Osteocyte (in vitro differentiated cells): ENCODE measurements around the gene UBAP1. TPM values are rescaled to one million over a fixed set of nuclear protein-coding genes. Genes with fewer than 3 reads are reported as not detected.
A peak's percentile ranks its signal among the peaks of the same experiment; 100 is the strongest.

Experiments used
- DNase-seq: peaks from one replicate; pipeline ENCODE4 v3.0.0; 2021; ENCODE audit warnings: mixed read lengths; ENCODE audit not compliant: unreplicated experiment; ENCODE audit errors: extremely low spot score
- H3K27ac Mint-ChIP-seq: one replicate; pipeline ENCODE4 v1.8.0; 2021; ENCODE audit warnings: mild to moderate bottlenecking, mixed read lengths; ENCODE audit not compliant: unreplicated experiment
- H3K27me3 Mint-ChIP-seq: one replicate; pipeline ENCODE4 v1.8.0; 2021; ENCODE audit warnings: mixed read lengths; ENCODE audit not compliant: unreplicated experiment
- H3K36me3 Mint-ChIP-seq: one replicate; pipeline ENCODE4 v1.8.0; 2021; ENCODE audit warnings: mixed read lengths; ENCODE audit not compliant: unreplicated experiment
- H3K4me1 Mint-ChIP-seq: one replicate; pipeline ENCODE4 v1.8.0; 2021; ENCODE audit warnings: mixed read lengths; ENCODE audit not compliant: unreplicated experiment
- H3K4me3 Mint-ChIP-seq: one replicate; pipeline ENCODE4 v1.8.0; 2021; ENCODE audit warnings: mild to moderate bottlenecking, moderate library complexity, mixed read lengths; ENCODE audit not compliant: unreplicated experiment
- H3K9me3 Mint-ChIP-seq: one replicate; pipeline ENCODE4 v1.8.0; 2021; ENCODE audit warnings: mixed read lengths; ENCODE audit not compliant: unreplicated experiment
- CTCF ChIP-seq: fragments of 200-600 bp; sonication (generic); IDR thresholded peaks from 2 replicates; pipeline ENCODE4 v1.5.0; 2021; ENCODE audit warnings: antibody characterized with exemption, mild to moderate bottlenecking, moderate library complexity
- total RNA-seq: library from RNA; stranded (reverse); gene quantifications from 2 replicates; pipeline ENCODE4 v1.2.1, GENCODE V29; 2021

The UBAP1 gene
- total RNA-seq, 1 donor from 2014 or later = 38.6 TPM

DNA sequence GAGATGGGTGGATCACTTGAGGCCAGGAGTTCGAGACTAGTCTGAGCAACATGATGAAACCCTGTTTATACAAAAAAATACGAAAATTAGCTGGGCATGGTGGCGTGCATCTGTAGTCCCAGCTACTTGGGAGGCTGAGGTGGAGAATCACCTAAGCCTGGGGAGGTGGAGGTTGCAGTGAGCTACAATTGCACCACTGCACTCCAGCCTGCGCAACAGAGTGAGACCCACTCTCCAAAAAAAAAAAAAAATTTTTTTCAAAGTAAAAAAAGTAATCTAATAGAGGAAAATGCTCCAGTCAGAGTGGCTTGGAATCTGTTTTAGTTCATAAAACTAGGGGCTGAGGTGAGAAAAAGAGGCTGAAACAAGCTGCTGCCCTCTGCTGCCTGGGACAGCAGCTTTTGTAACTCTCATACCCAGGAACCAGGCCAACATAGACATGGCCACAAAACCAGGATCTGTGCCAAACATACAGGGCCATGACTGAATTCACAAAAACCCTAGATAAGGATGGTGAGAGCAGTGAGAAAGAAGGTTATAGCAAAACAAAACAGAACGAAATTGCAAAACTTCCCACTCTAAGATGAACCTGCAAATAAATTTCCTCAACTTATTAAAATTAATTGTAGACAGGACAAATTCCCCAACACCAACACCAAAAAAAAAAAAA lies 39.2 kb upstream of the UBAP1 start:
- DNase-seq = no peak
- Mint-ChIP-seq H3K4me3 (no peak overlapping the region), H3K4me1 (peaks cover 3% of the 10 kb centered on the region), H3K36me3 (no peaks in the 10 kb centered on the region), H3K27me3 (no peaks in the 10 kb centered on the region), H3K9me3 (no peaks in the 10 kb centered on the region), H3K27ac (no peak overlapping the region)
- peak; percentile 49 for TF ChIP-seq CTCF

DNA sequence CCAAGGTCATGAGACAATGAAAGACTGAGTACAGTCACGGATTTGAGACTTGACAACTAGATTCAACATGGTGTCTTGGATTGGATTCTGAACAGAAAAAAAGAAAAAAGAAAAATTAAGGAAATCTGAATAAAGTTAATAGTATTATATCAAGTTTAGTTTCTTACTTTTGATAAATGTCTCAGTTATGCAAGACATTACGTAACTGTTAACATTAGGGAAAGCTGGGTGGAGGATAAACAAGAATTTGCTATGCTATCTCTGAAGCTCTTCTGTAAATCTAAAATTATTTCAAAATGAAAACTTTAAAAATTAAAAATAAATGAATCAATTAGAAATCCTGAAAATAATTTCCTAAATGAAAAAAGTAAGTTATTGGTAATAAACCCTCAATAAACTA lies 38.0 kb upstream of the UBAP1 start:
- Mint-ChIP-seq H3K4me1 (peaks cover 3% of the 10 kb centered on the region), H3K27me3 (no peaks in the 10 kb centered on the region), H3K4me3 (no peak overlapping the region), H3K9me3 (no peaks in the 10 kb centered on the region), H3K27ac (no peak overlapping the region), H3K36me3 (no peaks in the 10 kb centered on the region)
- no peak for DNase-seq
- no peak for TF ChIP-seq CTCF

DNA sequence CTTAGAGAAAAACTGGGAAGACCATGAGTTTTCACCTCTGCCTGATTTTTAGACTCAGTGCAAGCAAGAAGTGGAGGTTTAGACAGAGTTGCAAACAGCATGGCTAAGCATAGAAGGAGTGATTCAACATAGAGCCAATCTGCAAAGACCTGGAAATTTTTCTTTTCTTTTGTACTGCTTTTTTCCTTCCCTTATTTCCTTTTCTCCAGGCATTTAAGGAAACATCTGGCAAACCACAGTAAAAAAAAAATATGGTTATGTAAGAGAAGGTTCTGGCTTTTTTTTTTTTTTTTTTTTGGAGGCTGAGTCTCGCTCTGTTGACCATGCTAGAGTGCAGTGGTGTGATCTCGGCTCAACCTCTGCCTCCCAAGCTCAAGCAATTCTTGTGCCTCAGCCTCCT lies 35.7 kb upstream of the UBAP1 start:
- H3K27ac Mint-ChIP-seq = no peak overlapping the region
- H3K27me3 Mint-ChIP-seq = no peaks in the 10 kb centered on the region
- no peaks in the 10 kb centered on the region for H3K36me3 Mint-ChIP-seq
- no peak for DNase-seq
- no peak for TF ChIP-seq CTCF
- peaks cover 3% of the 10 kb centered on the region for H3K4me1 Mint-ChIP-seq
- H3K9me3 Mint-ChIP-seq = no peaks in the 10 kb centered on the region
- no peak overlapping the region for H3K4me3 Mint-ChIP-seq

GRCh38 chr9:34145165-34145564 lies 33.7 kb upstream of the UBAP1 start:
- Mint-ChIP-seq H3K4me1 (no peaks in the 10 kb centered on the region), H3K27ac (no peak overlapping the region), H3K4me3 (no peak overlapping the region), H3K27me3 (peaks cover 2% of the 10 kb centered on the region), H3K9me3 (no peaks in the 10 kb centered on the region), H3K36me3 (no peaks in the 10 kb centered on the region)
- DNase-seq = no peak
- no peak for TF ChIP-seq CTCF

DNA sequence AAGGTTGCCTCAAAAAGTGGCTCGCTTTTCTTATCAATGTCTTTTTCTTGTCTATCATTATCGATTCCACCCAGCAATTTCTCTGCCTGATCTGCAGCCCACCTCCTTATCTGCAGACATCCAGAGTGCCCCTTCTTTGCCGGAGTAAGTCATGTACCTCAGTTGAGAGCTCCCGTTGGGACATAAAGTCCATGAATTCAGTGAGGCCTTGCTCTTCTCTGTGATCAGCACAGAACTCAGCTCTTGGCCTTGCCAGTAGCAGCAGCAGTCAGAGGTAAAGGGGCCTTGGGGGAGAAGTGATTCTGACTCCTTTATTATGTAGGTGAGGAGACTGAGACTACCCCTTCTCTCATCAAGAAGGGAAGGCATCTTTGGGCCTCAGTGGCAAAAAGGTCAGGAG lies 27.4 kb upstream of the UBAP1 start:
- DNase-seq = no peak
- Mint-ChIP-seq H3K27ac (no peak overlapping the region), H3K4me3 (no peak overlapping the region), H3K9me3 (no peaks in the 10 kb centered on the region), H3K4me1 (no peaks in the 10 kb centered on the region), H3K36me3 (no peaks in the 10 kb centered on the region), H3K27me3 (peaks cover 17% of the 10 kb centered on the region)
- no peak for TF ChIP-seq CTCF
